Measurements from ENCODE around the gene PTPRN2. TPM values are rescaled to one million over a fixed set of nuclear protein-coding genes. Genes with fewer than 3 reads are reported as not detected.
"Not testable (repeated sequence)": the region's sequence is repeated elsewhere in the genome, so short reads cannot be mapped to it uniquely, and the experiment has no call there.

The PTPRN2 gene
- total RNA-seq, 1 experiment from 2014 or later = 1.1 TPM

- intact Hi-C loops (cut with micrococcal nuclease; ENCODE audit: unreplicated experiment) = no loop called here
- TF ChIP-seq REST (IDR thresholded peaks at IDR 0.05; ENCODE audit: insufficient read depth in 1 of 2, low read depth in 2 of 2, low read length in 1 of 2) = no peak
- TF ChIP-seq CTCF (IDR thresholded peaks at IDR 0.05) = no peak
- no peak for TF ChIP-seq TCF7L2 (IDR thresholded peaks at IDR 0.05; ENCODE audit: low read depth, low read length)
- no peak for TF ChIP-seq SIN3A (IDR thresholded peaks at IDR 0.05; ENCODE audit: borderline replicate concordance, insufficient read depth, low read depth, low read length)
- TF ChIP-seq POLR2AphosphoS5 (IDR thresholded peaks at IDR 0.05; ENCODE audit: low read depth, low read length) = no peak
- ATAC-seq (no peak), DNase-seq (ENCODE audit: low read depth, low spot score) (no peak)
- in situ Hi-C loops (cut with HindIII; ENCODE audit: low pct_unique_long_range_greater_than_20kb, low sequenced_read_pairs) = no loop called here
- H3K4me1 ChIP-seq (ENCODE audit: control insufficient read depth, insufficient read depth, low read length) = no peaks in the 10 kb centered on the region
- CTCF ChIA-PET = no interaction called here
- H3K27me3 ChIP-seq (ENCODE audit: control insufficient read depth, insufficient read depth, low read length) = no peaks in the 10 kb centered on the region; the same call in 1 of the 2 replicates
- POLR2A ChIA-PET = no interaction called here
- no peaks in the 10 kb centered on the region for H3K9me3 ChIP-seq (ENCODE audit: control insufficient read depth, insufficient read depth, low read depth, low read length)
- no TSS peak for BruUV-seq (replicated peaks)
- no peak overlapping the region for H3K27ac ChIP-seq (ENCODE audit: low read length)
- no peak overlapping the region for H3K4me3 ChIP-seq (ENCODE audit: low read depth in 2 of 2, low read length in 2 of 2)
- no peaks in the 10 kb centered on the region for H3K36me3 ChIP-seq (ENCODE audit: control insufficient read depth, insufficient read depth, low read length)
These were observed 313.2 kb downstream of the PTPRN2 start for GRCh38 chr7:158274404-158274811.

GRCh38 chr7:158273756-158274342 lies 313.8 kb downstream of the PTPRN2 start:
- intact Hi-C loops (cut with micrococcal nuclease; ENCODE audit: unreplicated experiment) = not testable (repeated sequence)

GRCh38 chr7:158273138-158273651 lies 314.4 kb downstream of the PTPRN2 start:
- in situ Hi-C loops (cut with HindIII; ENCODE audit: low pct_unique_long_range_greater_than_20kb, low sequenced_read_pairs) (no loop called here), intact Hi-C loops (cut with micrococcal nuclease; ENCODE audit: unreplicated experiment) (no loop called here)
- H3K36me3 ChIP-seq (ENCODE audit: control insufficient read depth, insufficient read depth, low read length) = no peaks in the 10 kb centered on the region
- H3K27ac ChIP-seq (ENCODE audit: low read length) = no peak overlapping the region
- POLR2A ChIA-PET = no interaction called here
- H3K4me3 ChIP-seq (ENCODE audit: low read depth in 2 of 2, low read length in 2 of 2) = no peak overlapping the region
- DNase-seq (ENCODE audit: low read depth, low spot score) (no peak), ATAC-seq (no peak)
- no peaks in the 10 kb centered on the region for H3K4me1 ChIP-seq (ENCODE audit: control insufficient read depth, insufficient read depth, low read length)
- BruUV-seq (replicated peaks) = no TSS peak
- no peaks in the 10 kb centered on the region for H3K27me3 ChIP-seq (ENCODE audit: control insufficient read depth, insufficient read depth, low read length)
- TF ChIP-seq REST (IDR thresholded peaks at IDR 0.05; ENCODE audit: insufficient read depth in 1 of 2, low read depth in 2 of 2, low read length in 1 of 2) = no peak
- no peak for TF ChIP-seq POLR2AphosphoS5 (IDR thresholded peaks at IDR 0.05; ENCODE audit: low read depth, low read length)
- TF ChIP-seq CTCF (IDR thresholded peaks at IDR 0.05) = no peak
- no peak for TF ChIP-seq TCF7L2 (IDR thresholded peaks at IDR 0.05; ENCODE audit: low read depth, low read length)
- TF ChIP-seq SIN3A (IDR thresholded peaks at IDR 0.05; ENCODE audit: borderline replicate concordance, insufficient read depth, low read depth, low read length) = no peak
- CTCF ChIA-PET = no interaction called here
- H3K9me3 ChIP-seq (ENCODE audit: control insufficient read depth, insufficient read depth, low read depth, low read length) = no peaks in the 10 kb centered on the region

More at GRCh38 chr7:158273756-158274342, 313.8 kb downstream of the PTPRN2 start:
- H3K36me3 ChIP-seq (ENCODE audit: control insufficient read depth, insufficient read depth, low read length); BruUV-seq (replicated peaks); ATAC-seq; in situ Hi-C loops (cut with HindIII; ENCODE audit: low pct_unique_long_range_greater_than_20kb, low sequenced_read_pairs); H3K27me3 ChIP-seq (ENCODE audit: control insufficient read depth, insufficient read depth, low read length); DNase-seq (ENCODE audit: low read depth, low spot score); POLR2A ChIA-PET; H3K9me3 ChIP-seq (ENCODE audit: control insufficient read depth, insufficient read depth, low read depth, low read length); H3K4me3 ChIP-seq (ENCODE audit: low read depth in 2 of 2, low read length in 2 of 2); CTCF ChIA-PET; H3K27ac ChIP-seq (ENCODE audit: low read length); H3K4me1 ChIP-seq (ENCODE audit: control insufficient read depth, insufficient read depth, low read length): not testable (repeated sequence)
